ENCODE results near the gene ZNF69. TPM values are rescaled to one million over a fixed set of nuclear protein-coding genes. Genes with fewer than 3 reads are reported as not detected.

Gene ZNF69
- total and polyA plus RNA-seq, 2 of the 13 experiments (the other 11 are each of a cell fraction or from before 2014, with no cell fraction given): 9.6 to 21.0 TPM

DNA sequence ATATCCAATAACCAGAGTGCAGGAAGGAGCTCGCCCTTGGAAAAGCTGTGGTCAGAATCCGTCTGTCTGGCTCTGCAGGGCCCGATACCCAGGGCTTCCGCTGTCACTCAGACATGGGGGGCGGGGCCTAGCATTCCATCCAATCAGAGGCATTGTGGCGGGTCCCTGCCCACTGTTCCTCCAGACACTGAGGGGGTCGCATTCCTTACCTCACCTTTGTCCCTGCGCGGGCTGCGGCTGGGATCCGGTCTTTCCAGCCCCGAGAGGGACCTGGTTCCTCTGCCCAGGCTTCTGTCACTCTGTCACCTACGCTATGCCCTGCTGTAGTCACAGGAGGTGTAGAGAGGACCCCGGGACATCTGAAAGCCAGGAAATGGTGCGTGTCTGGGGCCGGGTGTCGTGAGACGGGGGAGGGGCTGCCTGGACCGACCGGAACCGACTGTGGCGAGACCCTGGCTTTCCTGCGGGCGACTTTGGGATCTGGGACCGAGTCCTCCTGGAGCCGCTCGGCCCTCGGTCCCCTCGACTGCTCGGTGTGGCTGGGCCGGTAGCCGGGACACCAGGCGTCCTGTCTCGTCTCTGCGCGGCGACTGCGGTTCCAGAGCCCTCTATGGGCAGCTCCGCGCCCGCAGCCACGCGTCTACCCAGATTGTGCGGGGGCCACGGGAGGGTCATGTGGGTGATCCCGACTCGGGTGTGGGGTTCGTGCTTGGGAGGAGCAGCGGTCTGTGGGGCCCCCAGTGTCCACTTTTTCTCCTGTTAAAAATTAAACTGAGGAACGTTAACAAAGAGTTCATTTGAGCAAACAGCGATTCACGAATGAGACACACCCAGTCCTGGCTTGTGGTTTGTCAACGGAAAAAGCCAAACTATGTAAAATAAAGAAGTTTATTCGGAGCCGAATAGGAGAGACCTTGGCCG, at the start of gene ZNF69 (continued):
- TF ChIP-seq ZNF33B (CRISPR knock-in tag; IDR thresholded peaks at IDR 0.05) (0 out of 2 replicates have a peak, but pooled peaks have one; percentile 85), EED (CRISPR knock-in tag; IDR thresholded peaks at IDR 0.05) (peak; percentile 96), ZNF12 (CRISPR knock-in tag; IDR thresholded peaks at IDR 0.05) (no peak), IRX3 (CRISPR knock-in tag; IDR thresholded peaks at IDR 0.05; ENCODE audit: borderline replicate concordance, low read depth) (peak; percentile 30; the same call in 1 of the 2 replicates), RBM22 (optimal IDR thresholded peaks at IDR 0.05; ENCODE audit: low read length) (no peak)
- TF ChIP-seq, protein P1, sequence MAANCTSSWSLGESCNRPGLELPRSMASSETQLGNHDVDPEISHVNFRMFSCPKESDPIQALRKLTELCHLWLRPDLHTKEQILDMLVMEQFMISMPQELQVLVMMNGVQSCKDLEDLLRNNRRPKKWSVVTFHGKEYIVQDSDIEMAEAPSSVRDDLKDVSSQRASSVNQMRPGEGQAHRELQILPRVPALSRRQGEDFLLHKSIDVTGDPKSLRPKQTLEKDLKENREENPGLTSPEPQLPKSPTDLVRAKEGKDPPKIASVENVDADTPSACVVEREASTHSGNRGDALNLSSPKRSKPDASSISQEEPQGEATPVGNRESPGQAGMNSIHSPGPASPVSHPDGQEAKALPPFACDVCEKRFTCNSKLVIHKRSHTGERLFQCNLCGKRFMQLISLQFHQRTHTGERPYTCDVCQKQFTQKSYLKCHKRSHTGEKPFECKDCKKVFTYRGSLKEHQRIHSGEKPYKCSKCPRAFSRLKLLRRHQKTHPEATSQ (CRISPR knock-in tag; IDR thresholded peaks at IDR 0.05; ENCODE audit: borderline replicate concordance): peak; percentile 82
- TF ChIP-seq, protein P2, sequence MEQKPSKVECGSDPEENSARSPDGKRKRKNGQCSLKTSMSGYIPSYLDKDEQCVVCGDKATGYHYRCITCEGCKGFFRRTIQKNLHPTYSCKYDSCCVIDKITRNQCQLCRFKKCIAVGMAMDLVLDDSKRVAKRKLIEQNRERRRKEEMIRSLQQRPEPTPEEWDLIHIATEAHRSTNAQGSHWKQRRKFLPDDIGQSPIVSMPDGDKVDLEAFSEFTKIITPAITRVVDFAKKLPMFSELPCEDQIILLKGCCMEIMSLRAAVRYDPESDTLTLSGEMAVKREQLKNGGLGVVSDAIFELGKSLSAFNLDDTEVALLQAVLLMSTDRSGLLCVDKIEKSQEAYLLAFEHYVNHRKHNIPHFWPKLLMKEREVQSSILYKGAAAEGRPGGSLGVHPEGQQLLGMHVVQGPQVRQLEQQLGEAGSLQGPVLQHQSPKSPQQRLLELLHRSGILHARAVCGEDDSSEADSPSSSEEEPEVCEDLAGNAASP (CRISPR knock-in tag; IDR thresholded peaks at IDR 0.05; ENCODE audit: borderline replicate concordance): no peak; the same call in 1 of the 2 replicates
- TF ChIP-seq, protein P3, sequence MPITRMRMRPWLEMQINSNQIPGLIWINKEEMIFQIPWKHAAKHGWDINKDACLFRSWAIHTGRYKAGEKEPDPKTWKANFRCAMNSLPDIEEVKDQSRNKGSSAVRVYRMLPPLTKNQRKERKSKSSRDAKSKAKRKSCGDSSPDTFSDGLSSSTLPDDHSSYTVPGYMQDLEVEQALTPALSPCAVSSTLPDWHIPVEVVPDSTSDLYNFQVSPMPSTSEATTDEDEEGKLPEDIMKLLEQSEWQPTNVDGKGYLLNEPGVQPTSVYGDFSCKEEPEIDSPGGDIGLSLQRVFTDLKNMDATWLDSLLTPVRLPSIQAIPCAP (CRISPR knock-in tag; IDR thresholded peaks at IDR 0.05; ENCODE audit: low read depth): no peak
- TF ChIP-seq, protein P4, sequence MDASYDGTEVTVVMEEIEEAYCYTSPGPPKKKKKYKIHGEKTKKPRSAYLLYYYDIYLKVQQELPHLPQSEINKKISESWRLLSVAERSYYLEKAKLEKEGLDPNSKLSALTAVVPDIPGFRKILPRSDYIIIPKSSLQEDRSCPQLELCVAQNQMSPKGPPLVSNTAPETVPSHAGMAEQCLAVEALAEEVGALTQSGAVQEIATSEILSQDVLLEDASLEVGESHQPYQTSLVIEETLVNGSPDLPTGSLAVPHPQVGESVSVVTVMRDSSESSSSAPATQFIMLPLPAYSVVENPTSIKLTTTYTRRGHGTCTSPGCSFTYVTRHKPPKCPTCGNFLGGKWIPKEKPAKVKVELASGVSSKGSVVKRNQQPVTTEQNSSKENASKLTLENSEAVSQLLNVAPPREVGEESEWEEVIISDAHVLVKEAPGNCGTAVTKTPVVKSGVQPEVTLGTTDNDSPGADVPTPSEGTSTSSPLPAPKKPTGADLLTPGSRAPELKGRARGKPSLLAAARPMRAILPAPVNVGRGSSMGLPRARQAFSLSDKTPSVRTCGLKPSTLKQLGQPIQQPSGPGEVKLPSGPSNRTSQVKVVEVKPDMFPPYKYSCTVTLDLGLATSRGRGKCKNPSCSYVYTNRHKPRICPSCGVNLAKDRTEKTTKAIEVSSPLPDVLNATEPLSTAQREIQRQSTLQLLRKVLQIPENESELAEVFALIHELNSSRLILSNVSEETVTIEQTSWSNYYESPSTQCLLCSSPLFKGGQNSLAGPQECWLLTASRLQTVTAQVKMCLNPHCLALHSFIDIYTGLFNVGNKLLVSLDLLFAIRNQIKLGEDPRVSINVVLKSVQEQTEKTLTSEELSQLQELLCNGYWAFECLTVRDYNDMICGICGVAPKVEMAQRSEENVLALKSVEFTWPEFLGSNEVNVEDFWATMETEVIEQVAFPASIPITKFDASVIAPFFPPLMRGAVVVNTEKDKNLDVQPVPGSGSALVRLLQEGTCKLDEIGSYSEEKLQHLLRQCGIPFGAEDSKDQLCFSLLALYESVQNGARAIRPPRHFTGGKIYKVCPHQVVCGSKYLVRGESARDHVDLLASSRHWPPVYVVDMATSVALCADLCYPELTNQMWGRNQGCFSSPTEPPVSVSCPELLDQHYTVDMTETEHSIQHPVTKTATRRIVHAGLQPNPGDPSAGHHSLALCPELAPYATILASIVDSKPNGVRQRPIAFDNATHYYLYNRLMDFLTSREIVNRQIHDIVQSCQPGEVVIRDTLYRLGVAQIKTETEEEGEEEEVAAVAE (CRISPR knock-in tag; IDR thresholded peaks at IDR 0.05; ENCODE audit: borderline replicate concordance): no peak; the same call in 1 of the 2 replicates
- TF ChIP-seq, protein P5, sequence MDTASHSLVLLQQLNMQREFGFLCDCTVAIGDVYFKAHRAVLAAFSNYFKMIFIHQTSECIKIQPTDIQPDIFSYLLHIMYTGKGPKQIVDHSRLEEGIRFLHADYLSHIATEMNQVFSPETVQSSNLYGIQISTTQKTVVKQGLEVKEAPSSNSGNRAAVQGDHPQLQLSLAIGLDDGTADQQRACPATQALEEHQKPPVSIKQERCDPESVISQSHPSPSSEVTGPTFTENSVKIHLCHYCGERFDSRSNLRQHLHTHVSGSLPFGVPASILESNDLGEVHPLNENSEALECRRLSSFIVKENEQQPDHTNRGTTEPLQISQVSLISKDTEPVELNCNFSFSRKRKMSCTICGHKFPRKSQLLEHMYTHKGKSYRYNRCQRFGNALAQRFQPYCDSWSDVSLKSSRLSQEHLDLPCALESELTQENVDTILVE (CRISPR knock-in tag; IDR thresholded peaks at IDR 0.05): peak; percentile 68
- TF ChIP-seq, protein P6, sequence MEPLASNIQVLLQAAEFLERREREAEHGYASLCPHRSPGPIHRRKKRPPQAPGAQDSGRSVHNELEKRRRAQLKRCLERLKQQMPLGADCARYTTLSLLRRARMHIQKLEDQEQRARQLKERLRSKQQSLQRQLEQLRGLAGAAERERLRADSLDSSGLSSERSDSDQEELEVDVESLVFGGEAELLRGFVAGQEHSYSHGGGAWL (CRISPR knock-in tag; IDR thresholded peaks at IDR 0.05): peak; percentile 65; the same call in 1 of the 2 replicates
